A549 (cell line): ENCODE measurements around the gene KLHL2. TPM values are rescaled to one million over a fixed set of nuclear protein-coding genes. Genes with fewer than 3 reads are reported as not detected.

Experiments
- ATAC-seq, 2 experiments: fragments of 200-7000 bp in 1 of 2; fragments of >200 bp in 1 of 2; cut with Nextera tagmentation in 1 of 2; cut with Tn5 transposase in 1 of 2; 3 replicates each; pipeline versions ENCODE4 v1.8.0 to v1.9.1; 2018 to 2020; ENCODE audit warnings: mild to moderate bottlenecking in 1 of 2, moderate library complexity in 1 of 2
- CTCF ChIA-PET: fragments of 300-600 bp; sonication (Branson Sonifier 250); formaldehyde crosslinking; extraction: SDS; loops from one replicate; lab custom pipeline; 2021; ENCODE audit warnings: antibody characterized with exemption, inconsistent platforms; lab: Yijun Ruan, JAX
- POLR2A ChIA-PET: fragments of 350-600 bp; formaldehyde crosslinking; extraction: SDS; loops from one replicate; lab custom pipeline; 2021; ENCODE audit warnings: antibody characterized with exemption, inconsistent platforms; lab: Yijun Ruan, JAX
- DNase-seq, 2 experiments: peaks; one replicate each; pipeline versions ENCODE4 v3.0.0 to v3.0.0-alpha.2; 2011 to 2016; ENCODE audit warnings: low read depth in 1 of 2, low spot score in 1 of 2
- FAIRE-seq: peaks from 2 replicates; lab custom pipeline; 2011; peaks lifted over from hg19 to GRCh38; lab: Jason Lieb, UNC
- H3K27ac ChIP-seq, 2 experiments: fragments of >200 bp; sonication (Bioruptor Twin); formaldehyde crosslinking; 3 replicates each; pipeline ENCODE4 v1.5.1; 2016 to 2017
- H3K4me1 ChIP-seq: fragments of >200 bp; sonication (Bioruptor Twin); formaldehyde crosslinking; 3 replicates; pipeline ENCODE4 v1.6.1; 2016
- H3K4me2 ChIP-seq: fragments of >200 bp; sonication (Bioruptor Twin); formaldehyde crosslinking; 3 replicates; pipeline ENCODE4 v1.6.1; 2016
- H3K4me3 ChIP-seq: fragments of >200 bp; sonication (Bioruptor Twin); formaldehyde crosslinking; 3 replicates; pipeline ENCODE4 v1.5.1; 2016
- H3K9me3 ChIP-seq: fragments of >200 bp; sonication (Bioruptor Twin); formaldehyde crosslinking; 3 replicates; pipeline ENCODE4 v1.6.1; 2016
- CEBPB ChIP-seq, 2 experiments: fragments of >200 bp in 1 of 2; sonication (Bioruptor Twin) in 1 of 2; formaldehyde crosslinking in 1 of 2; IDR thresholded peaks; 2 replicates each; pipeline ENCODE4 v1.6.1; 2012 to 2016
- CHD4 ChIP-seq: fragments of 200-600 bp; sonication (generic); IDR thresholded peaks from 2 replicates; pipeline ENCODE4 v1.6.1; 2016; ENCODE audit warnings: antibody characterized with exemption, mild to moderate bottlenecking, borderline replicate concordance
- CTCF ChIP-seq: fragments of >200 bp; sonication (Bioruptor Twin); formaldehyde crosslinking; IDR thresholded peaks from 3 replicates; pipeline ENCODE4 v1.5.1; 2016
- E2F6 ChIP-seq: IDR thresholded peaks from 2 replicates; pipeline ENCODE4 v1.6.1; 2012; ENCODE audit warnings: low read depth, borderline replicate concordance
- EHF ChIP-seq: fragments of 250-450 bp; sonication (Bioruptor Pico); IDR thresholded peaks from 2 replicates; pipeline ENCODE4 v1.5.0; 2020; ENCODE audit warnings: mild to moderate bottlenecking
- EHMT2 ChIP-seq: fragments of 200-600 bp; sonication (generic); IDR thresholded peaks from 2 replicates; pipeline ENCODE4 v1.6.1; 2016; ENCODE audit warnings: antibody characterized with exemption, low read depth, mild to moderate bottlenecking, moderate library complexity
- ELK1 ChIP-seq: fragments of 150-350 bp; IDR thresholded peaks from 2 replicates; pipeline ENCODE4 v1.6.1; 2014; ENCODE audit warnings: low read depth, mild to moderate bottlenecking, low read length
- FOSB ChIP-seq: fragments of 250-450 bp; sonication (Bioruptor Pico); IDR thresholded peaks from 2 replicates; pipeline ENCODE4 v1.5.0; 2020; ENCODE audit warnings: mild to moderate bottlenecking, moderate library complexity
- FOSL2 ChIP-seq, 2 experiments: fragments of 450-650 bp in 1 of 2; fragments of >200 bp in 1 of 2; sonication (Bioruptor Twin) in 1 of 2; formaldehyde crosslinking; IDR thresholded peaks; 2 replicates each; pipeline versions ENCODE4 v1.5.0 to v1.6.1; 2016 to 2020; ENCODE audit warnings: mild to moderate bottlenecking in 1 of 2, moderate library complexity in 1 of 2
- GATA3 ChIP-seq: IDR thresholded peaks from 2 replicates; pipeline ENCODE4 v1.6.1; 2012; ENCODE audit warnings: borderline replicate concordance
- HES2 ChIP-seq: fragments of >200 bp; sonication (Bioruptor Twin); formaldehyde crosslinking; IDR thresholded peaks from 2 replicates; pipeline ENCODE4 v1.6.1; 2016
- HOXA7 ChIP-seq: fragments of 250-450 bp; sonication (Bioruptor Pico); IDR thresholded peaks from 2 replicates; pipeline ENCODE4 v1.5.0; 2020; ENCODE audit warnings: mild to moderate bottlenecking, moderate library complexity
- HOXB13 ChIP-seq: fragments of 250-450 bp; sonication (Bioruptor Pico); IDR thresholded peaks from 2 replicates; pipeline ENCODE4 v1.5.0; 2020; ENCODE audit warnings: low read depth, mild to moderate bottlenecking, moderate library complexity
- KDM5A ChIP-seq: fragments of 200-600 bp; sonication (generic); IDR thresholded peaks from 2 replicates; pipeline ENCODE4 v1.6.1; 2016; ENCODE audit warnings: antibody characterized with exemption, mild to moderate bottlenecking
- MYC ChIP-seq: IDR thresholded peaks from 2 replicates; pipeline ENCODE4 v1.6.1; 2012; ENCODE audit warnings: mild to moderate bottlenecking, inconsistent platforms, low read length, improper control_type of control experiment, borderline replicate concordance
- NFE2L2 ChIP-seq: fragments of 150-350 bp; conservative IDR thresholded peaks from 2 replicates; pipeline ENCODE4 v1.6.1; 2014; ENCODE audit warnings: low read length
- PHF8 ChIP-seq: fragments of 200-600 bp; sonication (generic); IDR thresholded peaks from 2 replicates; pipeline ENCODE4 v1.6.1; 2016; ENCODE audit warnings: low read depth, mild to moderate bottlenecking, antibody characterized with exemption, moderate library complexity, borderline replicate concordance
- POLR2A ChIP-seq: IDR thresholded peaks from 2 replicates; pipeline ENCODE4 v1.6.1; 2012; ENCODE audit warnings: mild to moderate bottlenecking, low read length
- POLR2AphosphoS2 ChIP-seq: conservative IDR thresholded peaks from 2 replicates; pipeline ENCODE4 v1.6.1; 2012; ENCODE audit warnings: low read length, improper control_type of control experiment, inconsistent platforms
- RNF2 ChIP-seq: fragments of 200-600 bp; sonication (generic); IDR thresholded peaks from 2 replicates; pipeline ENCODE4 v1.6.1; 2016; ENCODE audit warnings: low read depth, mild to moderate bottlenecking, antibody characterized with exemption, moderate library complexity, borderline replicate concordance
- SMC3 ChIP-seq: fragments of >200 bp; sonication (Bioruptor Twin); formaldehyde crosslinking; IDR thresholded peaks from 3 replicates; pipeline ENCODE4 v1.6.1; 2018; ENCODE audit warnings: inconsistent platforms
- SREBF2 ChIP-seq: fragments of 450-650 bp; IDR thresholded peaks from 2 replicates; pipeline ENCODE4 v1.6.1; 2014; ENCODE audit warnings: mild to moderate bottlenecking, moderate library complexity
- TFCP2L1 ChIP-seq: fragments of 250-450 bp; sonication (Bioruptor Pico); IDR thresholded peaks from 2 replicates; pipeline ENCODE4 v1.5.0; 2021; ENCODE audit warnings: mild to moderate bottlenecking
- USF2 ChIP-seq: fragments of 450-650 bp; IDR thresholded peaks from 2 replicates; pipeline ENCODE4 v1.6.1; 2014; ENCODE audit warnings: antibody characterized with exemption
- ZNF302 ChIP-seq: fragments of 250-450 bp; sonication (Bioruptor Pico); IDR thresholded peaks from 2 replicates; pipeline ENCODE4 v1.9.0; 2021; ENCODE audit warnings: inconsistent platforms, mild to moderate bottlenecking, moderate library complexity
- ZSCAN20 ChIP-seq: fragments of 250-450 bp; sonication (Bioruptor Pico); IDR thresholded peaks from 2 replicates; pipeline ENCODE4 v1.8.0; 2022; ENCODE audit warnings: mild to moderate bottlenecking, moderate library complexity
- WGBS: methylation state at CpG from one replicate; pipeline ENCODE4 v1.1.6; 2017; ENCODE audit errors: missing lambda C conversion rate; 5-methylcytosine and 5-hydroxymethylcytosine counted together
- polyA plus RNA-seq, 4 experiments: library from polyadenylated mRNA; depleted of rRNA in 3 of 4; stranded (reverse); fragments of >200 nt; fragmentation: RNase III in 1 of 4; extraction: RNeasy Plus Mini Kit Qiagen cat#74134 plus additional on column Dnase treatment in 1 of 4; gene quantifications; 2 replicates in 3 of 4; 3 replicates in 1 of 4; pipeline ENCODE4 v1.2.3, GENCODE V29; 2011 to 2017

KLHL2 gene
- polyA plus RNA-seq, 2 of the 4 experiments (the other 2 are of a cell fraction) = 13.6 to 21.6 TPM

- ATAC-seq (no peak), DNase-seq (no peak), FAIRE-seq (no peak)
- TF ChIP-seq SMC3 (no peak), PHF8 (no peak), FOSL2 (IDR thresholded peaks at IDR 0.05) (no peak), FOSL2 (CRISPR knock-in tag; IDR thresholded peaks at IDR 0.05) (no peak), ZNF302 (CRISPR knock-in tag) (no peak), ZSCAN20 (no peak), E2F6 (no peak), GATA3 (no peak), KDM5A (no peak), USF2 (no peak), FOSB (no peak), CTCF (no peak), CEBPB (IDR thresholded peaks at IDR 0.05) (no peak), NFE2L2 (no peak), POLR2AphosphoS2 (no peak), SREBF2 (no peak)
- Histone ChIP-seq H3K4me3 (no peak overlapping the region), H3K4me1 (peaks cover 24% of the 10 kb centered on the region), H3K4me2 (peak overlapping the region; percentile 21), H3K27ac (no peak overlapping the region), H3K9me3 (no peaks in the 10 kb centered on the region)
- ChIA-PET POLR2A (no interaction called here), CTCF (interaction anchor here (1.7 kb wide), 1 partner anchor 73 kb away, joined by 5 read pairs; no protein-coding TSS in a partner anchor)
- 40% methylated on average over 3 of the region's 3 CpGs for WGBS
Observed at GRCh38 chr4:165204462-165204830, 2.9 kb upstream of the KLHL2 start.

- peak; percentile 9 to 11 for DNase-seq
- Histone ChIP-seq H3K4me2 (peak overlapping the region; percentile 74), H3K9me3 (no peaks in the 10 kb centered on the region), H3K27ac (peak overlapping the region; percentile 93 to 97), H3K4me1 (peaks cover 38% of the 10 kb centered on the region), H3K4me3 (peak overlapping the region; percentile 93)
- CTCF ChIA-PET = interaction anchor here (1.0 kb wide), 1 partner anchor 76 kb away, joined by 3 read pairs; no protein-coding TSS in a partner anchor
- peak; percentile 51 to 64 for ATAC-seq
- WGBS = 2% methylated on average over 11 of the region's 28 CpGs
- TF ChIP-seq SMC3 (no peak), HES2 (no peak), RNF2 (no peak), FOSL2 (IDR thresholded peaks at IDR 0.05) (no peak), FOSL2 (CRISPR knock-in tag; IDR thresholded peaks at IDR 0.05) (no peak), POLR2AphosphoS2 (no peak), HOXB13 (CRISPR knock-in tag) (no peak), USF2 (no peak), EHF (CRISPR knock-in tag) (no peak), ELK1 (no peak), HOXA7 (CRISPR knock-in tag) (no peak), CHD4 (no peak), MYC (no peak), POLR2A (no peak), EHMT2 (no peak), TFCP2L1 (no peak)
- no peak for FAIRE-seq
- POLR2A ChIA-PET = no interaction called here
Observed at GRCh38 chr4:165207016-165207430, 338 bp upstream of the KLHL2 start.
